H1 (cell line): ENCODE data around the gene ZBTB46. TPM values are rescaled to one million over a fixed set of nuclear protein-coding genes. Genes with fewer than 3 reads are reported as not detected.

ENCODE experiments used
- CBX8 ChIP-seq: fragments of 300-800, 300-1000 bp; sonication (generic); IDR thresholded peaks from 2 replicates; pipeline ENCODE4 v1.7.1; 2016; ENCODE audit warnings: low read depth, low read length, borderline replicate concordance
- CTBP2 ChIP-seq: IDR thresholded peaks from 2 replicates; pipeline ENCODE4 v1.7.0; 2011; ENCODE audit warnings: borderline replicate concordance, mild to moderate bottlenecking, moderate library complexity, mixed read lengths, low read length; ENCODE audit not compliant: insufficient read depth, insufficient read length
- KDM5A ChIP-seq: fragments of 200-600 bp; IDR thresholded peaks from 2 replicates; pipeline ENCODE4 v1.7.1; 2012; ENCODE audit warnings: mild to moderate bottlenecking, low read length, inconsistent platforms, mixed read lengths
- NRF1 ChIP-seq: IDR thresholded peaks from 2 replicates; pipeline ENCODE4 v1.6.1; 2011; ENCODE audit warnings: mild to moderate bottlenecking, low read depth, low read length, improper control_type of control experiment
- POLR2A ChIP-seq, 2 experiments: IDR thresholded peaks; 1 replicate in 1 of 2; 2 replicates in 1 of 2; pipeline ENCODE4 v1.6.1; 2011; ENCODE audit warnings: low read depth in 2 of 2, low read length in 2 of 2, mild to moderate bottlenecking in 2 of 2; ENCODE audit errors: control extremely low read depth in 1 of 2
- SIX5 ChIP-seq: IDR thresholded peaks from 2 replicates; pipeline ENCODE4 v1.6.1; 2011; ENCODE audit warnings: mild to moderate bottlenecking, low read depth, low read length
- TCF12 ChIP-seq: IDR thresholded peaks from 2 replicates; pipeline ENCODE4 v1.6.1; 2011; ENCODE audit warnings: low read depth, mild to moderate bottlenecking, low read length
- polyA plus RNA-seq, 7 experiments: library from polyadenylated mRNA; depleted of rRNA in 3 of 7; stranded (reverse) in 5 of 7; unstranded in 2 of 7; fragments of >200 nt in 5 of 7; fragments of 200-250 nt in 2 of 7; gene quantifications; 1 replicate in 5 of 7; 2 replicates in 1 of 7; 4 replicates in 1 of 7; pipeline versions ENCODE4 v1.2.1 to v1.2.3, GENCODE V29; 2011 to 2013; ENCODE audit warnings: missing spikeins in 2 of 7, mixed read lengths in 2 of 7
- total RNA-seq: library from RNA; stranded (reverse); fragmentation: NEBNext Ultra II Directional; extraction: Animal tissue kit (Norgen Biotek cat#: 25700); gene quantifications from 2 replicates; pipeline ENCODE4 v1.2.1, GENCODE V29; 2021
- TF ChIP-seq, protein P1 (sequence below), 3 experiments: IDR thresholded peaks; 1 replicate in 2 of 3; 2 replicates in 1 of 3; pipeline versions ENCODE4 v1.5.1 to v1.6.1; 2011; ENCODE audit warnings: low read length in 3 of 3, mild to moderate bottlenecking in 3 of 3, inconsistent platforms in 2 of 3, low read depth in 1 of 3, moderate library complexity in 1 of 3; ENCODE audit not compliant: insufficient read depth in 1 of 3; ENCODE audit errors: control extremely low read depth in 1 of 3

The ZBTB46 gene
- total and polyA plus RNA-seq, 2 of the 8 experiments (the other 6 are each of a cell fraction or from before 2014, with no cell fraction given) = 6.4 to 22.4 TPM

DNA sequence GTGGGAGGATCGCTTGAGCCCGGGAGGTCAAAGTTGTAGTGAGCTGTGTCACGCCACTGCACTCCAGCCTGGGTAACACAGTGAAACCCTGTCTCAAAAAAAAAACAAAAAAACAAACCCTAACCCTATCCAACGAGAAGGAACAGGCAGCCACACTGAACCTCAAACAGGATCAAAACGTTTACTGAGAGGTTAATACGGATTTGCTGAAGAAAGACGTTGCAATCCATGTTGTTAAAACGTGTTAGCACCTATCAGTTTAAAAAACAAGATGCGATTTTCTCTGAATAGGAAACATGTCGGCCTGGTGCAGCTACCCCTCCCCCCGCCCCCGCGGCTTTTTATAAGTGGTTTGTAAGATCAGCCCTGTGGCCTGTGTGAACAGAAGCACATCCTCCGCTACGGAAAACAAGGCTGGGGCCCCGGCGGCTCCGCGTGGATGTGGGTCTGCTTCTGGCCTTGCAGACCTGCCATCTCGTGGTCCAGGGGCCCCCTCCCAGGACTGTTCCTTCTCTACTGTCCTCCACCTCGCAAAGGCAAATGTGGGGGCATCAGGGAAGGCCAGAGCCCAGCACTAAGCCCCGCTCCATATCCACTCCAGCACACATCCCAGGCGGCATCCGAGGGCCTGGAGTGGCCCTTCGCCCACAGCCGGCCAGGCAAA, 80.1 kb downstream of the ZBTB46 start (continued):
- TF ChIP-seq, protein P1, sequence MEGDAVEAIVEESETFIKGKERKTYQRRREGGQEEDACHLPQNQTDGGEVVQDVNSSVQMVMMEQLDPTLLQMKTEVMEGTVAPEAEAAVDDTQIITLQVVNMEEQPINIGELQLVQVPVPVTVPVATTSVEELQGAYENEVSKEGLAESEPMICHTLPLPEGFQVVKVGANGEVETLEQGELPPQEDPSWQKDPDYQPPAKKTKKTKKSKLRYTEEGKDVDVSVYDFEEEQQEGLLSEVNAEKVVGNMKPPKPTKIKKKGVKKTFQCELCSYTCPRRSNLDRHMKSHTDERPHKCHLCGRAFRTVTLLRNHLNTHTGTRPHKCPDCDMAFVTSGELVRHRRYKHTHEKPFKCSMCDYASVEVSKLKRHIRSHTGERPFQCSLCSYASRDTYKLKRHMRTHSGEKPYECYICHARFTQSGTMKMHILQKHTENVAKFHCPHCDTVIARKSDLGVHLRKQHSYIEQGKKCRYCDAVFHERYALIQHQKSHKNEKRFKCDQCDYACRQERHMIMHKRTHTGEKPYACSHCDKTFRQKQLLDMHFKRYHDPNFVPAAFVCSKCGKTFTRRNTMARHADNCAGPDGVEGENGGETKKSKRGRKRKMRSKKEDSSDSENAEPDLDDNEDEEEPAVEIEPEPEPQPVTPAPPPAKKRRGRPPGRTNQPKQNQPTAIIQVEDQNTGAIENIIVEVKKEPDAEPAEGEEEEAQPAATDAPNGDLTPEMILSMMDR (IDR thresholded peaks at IDR 0.05; ENCODE audit: control extremely low read depth in 1 of 3, insufficient read depth in 1 of 3, low read depth in 1 of 3, low read length in 3 of 3) = no peak
- TF ChIP-seq TCF12 (no peak), CBX8 (no peak), CTBP2 (no peak), POLR2A (IDR thresholded peaks at IDR 0.05; ENCODE audit: control extremely low read depth in 1 of 2, low read depth in 2 of 2, low read length in 2 of 2) (no peak), KDM5A (no peak), NRF1 (no peak), SIX5 (no peak)
